Ureter (tissue), 1 donor: ENCODE data around the gene CYP4A11. TPM values are rescaled to one million over a fixed set of nuclear protein-coding genes. Genes with fewer than 3 reads are reported as not detected.
"Not testable (repeated sequence)": the region's sequence is repeated elsewhere in the genome, so short reads cannot be mapped to it uniquely, and the experiment has no call there.

Experiments used
- DNase-seq: peaks from one replicate; pipeline ENCODE4 v3.0.0-alpha.2; 2020; ENCODE audit warnings: low spot score
- total RNA-seq: library from RNA; stranded (reverse); gene quantifications from one replicate; pipeline ENCODE4 v1.2.4, GENCODE V29; 2023
- donor health status: DM: yes; HTN: yes; CAD: no.

CYP4A11 gene, protein sequence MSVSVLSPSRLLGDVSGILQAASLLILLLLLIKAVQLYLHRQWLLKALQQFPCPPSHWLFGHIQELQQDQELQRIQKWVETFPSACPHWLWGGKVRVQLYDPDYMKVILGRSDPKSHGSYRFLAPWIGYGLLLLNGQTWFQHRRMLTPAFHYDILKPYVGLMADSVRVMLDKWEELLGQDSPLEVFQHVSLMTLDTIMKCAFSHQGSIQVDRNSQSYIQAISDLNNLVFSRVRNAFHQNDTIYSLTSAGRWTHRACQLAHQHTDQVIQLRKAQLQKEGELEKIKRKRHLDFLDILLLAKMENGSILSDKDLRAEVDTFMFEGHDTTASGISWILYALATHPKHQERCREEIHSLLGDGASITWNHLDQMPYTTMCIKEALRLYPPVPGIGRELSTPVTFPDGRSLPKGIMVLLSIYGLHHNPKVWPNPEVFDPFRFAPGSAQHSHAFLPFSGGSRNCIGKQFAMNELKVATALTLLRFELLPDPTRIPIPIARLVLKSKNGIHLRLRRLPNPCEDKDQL
- not detected for total RNA-seq

- no peak for DNase-seq
Observed at GRCh38 chr1:46941135-46941694, at the start of gene CYP4A11. CYP4A11 (minus strand) TSS chr1:46941476; CDS start chr1:46941433, 43 bp downstream.

GRCh38 chr1:46990541-46990940 lies 49.3 kb upstream of the CYP4A11 start:
- not testable (repeated sequence) for DNase-seq

DNA sequence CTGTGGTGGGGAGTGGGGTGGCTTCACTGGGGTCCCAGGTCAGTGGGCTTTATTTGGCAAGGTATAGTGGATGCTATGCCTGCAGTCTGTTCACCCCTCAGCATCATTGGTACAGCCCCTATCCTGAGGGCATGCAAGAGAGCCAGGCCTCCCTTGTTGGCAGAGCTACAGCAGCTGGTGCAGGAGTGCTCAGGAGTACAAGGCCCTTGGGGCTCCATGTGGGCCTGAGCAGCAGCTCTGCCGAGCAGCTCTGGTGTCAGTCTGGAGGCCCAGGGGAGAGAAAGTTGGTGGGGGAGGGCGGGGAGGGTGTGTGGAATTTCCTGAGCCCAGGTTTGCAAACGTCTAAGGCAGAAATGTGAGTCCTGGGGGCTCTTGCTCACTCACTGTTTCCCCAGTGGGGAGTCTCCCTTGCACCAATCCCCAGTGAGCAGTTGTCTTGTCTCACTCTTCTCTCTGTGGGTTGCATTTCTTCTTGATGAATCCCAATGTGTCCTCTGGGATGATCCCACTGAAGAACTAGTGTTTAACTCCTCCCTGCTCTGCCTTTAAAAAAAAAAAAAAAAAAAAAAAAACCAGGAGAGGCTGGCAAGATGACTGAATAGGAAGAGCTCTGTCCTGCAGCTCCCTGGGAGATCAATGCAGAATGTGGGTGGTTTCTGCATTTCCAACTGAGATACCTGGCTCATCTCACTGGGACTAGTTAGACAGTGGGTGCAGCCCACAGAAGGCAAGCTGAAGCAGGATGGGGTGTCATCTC lies 42.7 kb upstream of the CYP4A11 start:
- no peak for DNase-seq

GRCh38 chr1:46983166-46983829 lies 42.0 kb upstream of the CYP4A11 start:
- DNase-seq = no peak

- no peak for DNase-seq
Observed at GRCh38 chr1:46969014-46969619, 27.8 kb upstream of the CYP4A11 start.

DNA sequence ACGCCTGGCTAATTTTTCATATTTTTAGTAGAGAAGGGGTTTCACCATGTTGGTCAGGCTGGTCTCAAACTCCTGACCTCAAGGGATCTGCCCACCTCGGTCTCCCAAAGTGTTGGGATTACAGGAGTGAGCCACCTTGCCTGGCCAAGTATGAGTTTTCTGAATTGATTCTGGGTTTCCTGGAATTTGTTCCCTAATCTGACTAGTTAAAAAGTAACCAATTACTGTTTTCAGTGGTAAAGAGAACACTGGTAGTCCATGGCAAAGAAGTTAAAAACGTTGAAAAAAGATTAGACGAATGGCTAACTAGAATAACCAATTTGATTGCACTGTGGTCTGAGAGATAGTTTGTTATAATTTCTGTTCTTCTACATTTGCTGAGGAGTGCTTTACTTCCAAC lies 21.0 kb upstream of the CYP4A11 start:
- DNase-seq = not testable (repeated sequence)

DNA sequence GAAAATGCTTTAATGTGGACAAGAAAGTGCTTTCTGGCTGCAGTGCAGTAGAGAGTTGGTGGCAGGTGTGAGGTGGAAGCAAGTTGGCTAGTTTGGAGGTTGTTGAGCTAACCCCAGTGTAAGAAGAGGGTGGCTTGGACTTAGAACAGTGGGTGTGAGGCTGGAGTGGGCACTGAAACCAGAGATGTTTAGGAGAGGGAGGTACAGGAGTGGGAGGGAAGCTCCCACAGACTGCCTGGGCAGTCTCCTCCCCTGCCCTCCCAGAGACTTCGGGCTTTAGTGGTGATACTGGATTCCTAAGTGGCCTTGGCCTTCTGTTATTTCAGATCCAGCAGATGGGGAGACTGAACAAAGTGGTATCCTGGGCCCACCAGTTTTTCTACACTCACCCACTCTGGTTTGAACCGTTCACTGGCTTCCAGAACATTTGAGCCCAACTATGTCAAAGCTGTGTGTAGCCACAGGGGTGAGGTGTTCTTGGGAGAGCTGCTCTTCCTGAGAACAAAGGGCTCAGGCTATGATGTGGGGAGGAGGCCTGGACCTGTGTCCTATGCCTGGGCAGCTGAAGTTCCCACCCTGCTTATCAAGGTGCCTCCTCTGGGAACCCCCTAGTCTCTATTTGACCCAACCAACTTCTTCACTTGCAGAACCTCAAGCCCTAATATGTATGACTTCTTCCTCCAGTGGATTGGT lies 19.9 kb upstream of the CYP4A11 start:
- no peak for DNase-seq

- no peak for DNase-seq
Observed at GRCh38 chr1:46960250-46960649, 19.0 kb upstream of the CYP4A11 start.

DNA sequence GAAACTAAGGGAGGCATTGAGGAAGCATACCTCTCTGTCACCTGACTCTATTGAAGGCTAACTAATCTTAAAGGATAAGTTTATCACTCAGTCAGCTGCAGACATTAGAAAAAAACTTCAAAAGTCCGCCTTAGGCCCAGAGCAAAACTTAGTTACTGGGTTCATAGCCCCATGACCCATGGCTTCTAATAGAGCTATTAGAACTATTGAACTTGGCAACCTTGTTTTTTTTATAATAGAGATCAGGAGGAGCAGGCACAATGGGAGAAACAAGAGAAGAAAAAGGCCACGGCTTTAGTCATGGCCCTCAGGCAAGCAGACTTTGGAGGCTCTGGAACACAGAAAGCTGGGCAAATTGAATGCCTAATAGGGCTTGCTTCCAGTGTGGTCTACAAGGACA lies 13.8 kb upstream of the CYP4A11 start:
- not testable (repeated sequence) for DNase-seq

DNA sequence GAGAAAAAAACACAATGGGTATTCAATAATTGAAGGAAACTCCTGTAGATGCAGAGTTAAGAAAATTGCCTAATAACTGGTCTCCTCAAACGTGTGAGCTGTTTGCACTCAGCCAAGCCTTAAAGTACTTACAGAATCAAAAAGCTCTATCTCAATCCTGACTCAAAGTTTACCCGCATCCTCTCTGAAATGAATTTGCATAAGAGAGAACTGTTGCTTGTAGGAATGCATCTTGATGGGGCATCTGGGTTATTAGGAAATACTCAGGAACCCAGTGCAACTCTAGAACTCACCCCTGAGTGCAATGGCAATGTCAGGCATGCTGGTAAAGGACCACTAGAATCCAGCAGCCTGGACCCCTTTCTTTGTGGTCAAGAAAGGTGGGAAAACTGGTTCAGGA lies 12.6 kb upstream of the CYP4A11 start:
- not testable (repeated sequence) for DNase-seq

- not testable (repeated sequence) for DNase-seq
Observed at GRCh38 chr1:46949417-46949666, 8.1 kb upstream of the CYP4A11 start.

DNA sequence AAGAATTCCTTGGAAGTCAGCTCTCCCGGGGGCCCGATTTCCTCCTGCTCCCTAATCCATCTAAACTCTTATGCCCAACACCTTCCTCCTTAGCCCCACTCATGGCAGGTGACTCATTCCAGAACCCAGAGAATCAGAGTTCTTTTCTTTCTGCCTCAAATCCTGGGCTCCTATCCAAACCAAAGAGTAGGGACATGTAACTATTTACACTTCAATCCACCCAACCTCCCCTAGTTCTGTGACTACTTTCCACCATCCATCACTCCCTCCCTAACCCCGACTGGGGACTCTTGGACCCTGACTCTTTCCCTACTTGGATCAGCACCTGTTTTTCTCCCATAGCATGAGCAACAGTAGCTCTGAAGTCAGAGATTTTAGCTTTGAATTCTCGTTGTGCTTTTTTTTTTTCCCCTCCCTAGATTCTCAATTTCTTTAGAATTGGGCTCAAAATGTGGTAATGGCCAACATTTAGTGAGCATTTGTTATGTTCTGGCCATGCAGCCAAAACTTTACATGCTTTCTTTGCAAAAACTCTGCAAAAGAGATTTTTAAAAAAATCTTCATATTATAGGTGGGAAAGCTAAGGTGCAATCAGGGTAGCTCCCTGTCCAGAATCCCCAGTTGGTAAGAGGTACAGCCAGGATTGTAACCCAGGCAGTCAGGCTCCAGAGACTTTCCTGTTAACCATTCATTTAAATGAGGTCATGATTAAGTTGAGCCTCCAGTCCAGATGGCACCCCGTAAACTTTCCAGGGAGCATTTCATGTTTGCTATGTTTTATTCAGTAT lies 7.5 kb upstream of the CYP4A11 start:
- DNase-seq = no peak

GRCh38 chr1:46947706-46948105 lies 6.4 kb upstream of the CYP4A11 start:
- DNase-seq = not testable (repeated sequence)

GRCh38 chr1:46942086-46942485 lies 810 bp upstream of the CYP4A11 start:
- DNase-seq = no peak

DNA sequence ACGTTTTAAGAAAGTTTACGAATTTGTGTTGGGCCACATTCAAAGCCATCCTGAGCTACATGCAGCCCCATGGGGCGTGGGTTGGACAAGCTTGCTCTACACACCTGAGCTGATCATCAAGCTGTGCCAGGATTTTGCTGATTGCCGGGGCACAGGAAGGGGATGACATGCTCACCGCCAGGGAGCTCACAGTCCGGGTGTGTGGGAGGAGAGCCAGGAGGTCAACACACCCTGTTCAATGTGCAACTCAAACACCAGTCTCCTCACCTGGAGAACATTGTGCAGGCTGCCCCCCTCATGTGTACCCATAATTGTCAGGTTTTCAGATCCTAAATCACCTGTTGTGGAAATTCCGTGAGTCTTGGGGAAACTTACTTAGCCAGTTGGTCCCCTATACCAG lies 969 bp downstream of the CYP4A11 start:
- DNase-seq = no peak

DNA sequence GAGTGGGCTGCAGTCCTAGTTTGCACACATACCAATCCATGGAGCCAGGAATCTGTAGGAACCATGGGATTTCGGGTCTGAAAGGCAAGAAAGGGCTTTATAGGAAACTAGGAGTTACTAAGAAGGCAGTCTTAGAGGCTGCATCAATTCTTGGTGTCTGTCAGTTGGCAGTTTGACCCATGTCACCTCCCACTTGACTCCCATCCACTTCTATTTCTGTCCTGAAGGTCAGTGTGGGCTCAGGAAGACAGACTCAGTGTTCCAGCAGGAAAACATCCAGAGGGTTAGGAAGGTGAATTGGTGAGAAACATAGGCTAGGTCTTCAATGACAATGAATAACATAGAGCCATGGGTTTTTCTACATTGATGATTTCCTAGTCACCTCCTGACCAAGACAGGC lies 4.0 kb downstream of the CYP4A11 start:
- no peak for DNase-seq

DNA sequence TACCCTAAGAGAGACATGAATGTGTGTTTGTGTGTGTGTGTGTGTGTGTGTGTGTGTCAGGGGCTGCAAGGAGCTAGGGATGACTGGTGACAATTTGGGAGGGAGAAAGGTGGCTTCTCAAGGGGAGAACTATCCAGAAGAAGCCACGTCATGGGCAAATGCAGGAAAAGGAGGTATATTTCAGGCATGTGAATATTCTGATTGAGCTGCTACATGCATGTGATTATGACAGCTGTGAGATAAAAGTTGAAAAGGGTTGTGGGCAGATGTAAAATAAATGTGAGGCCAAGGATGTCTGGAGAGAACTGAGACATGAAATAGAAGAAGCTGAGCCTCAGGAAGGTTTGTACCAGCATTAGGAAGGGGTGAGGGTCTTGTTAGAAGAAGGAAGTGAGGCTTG lies 4.5 kb downstream of the CYP4A11 start:
- DNase-seq = no peak

GRCh38 chr1:46934852-46935251 lies 6.4 kb downstream of the CYP4A11 start:
- DNase-seq = not testable (repeated sequence)

GRCh38 chr1:46932020-46932419 lies 9.3 kb downstream of the CYP4A11 start:
- not testable (repeated sequence) for DNase-seq

DNA sequence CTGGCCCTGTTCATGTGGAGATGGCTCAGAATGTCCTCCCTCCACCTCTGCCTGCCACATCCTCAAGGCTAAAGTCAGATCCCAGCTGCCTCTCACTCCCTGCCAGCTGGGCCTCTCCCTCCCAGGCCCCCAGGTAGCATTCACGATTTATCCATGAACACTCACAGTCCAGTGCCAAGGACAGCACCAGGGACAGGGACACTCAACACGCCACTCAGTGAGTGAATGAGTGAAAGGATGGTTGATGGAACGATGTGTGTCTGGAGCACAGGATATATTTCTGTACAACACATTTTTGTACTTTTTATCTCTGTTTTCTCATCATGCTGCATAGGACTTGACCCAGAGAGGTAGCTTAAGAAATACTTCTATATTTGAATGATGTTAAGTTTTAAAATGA lies 10.1 kb downstream of the CYP4A11 start:
- no peak for DNase-seq
